GM19099 (cell line): ENCODE measurements around the gene MMAB.

Experiments used
- POLR2A ChIP-seq: IDR thresholded peaks from 3 replicates; pipeline ENCODE4 v1.6.1; 2011; ENCODE audit warnings: low read depth; ENCODE audit not compliant: insufficient read length; ENCODE audit errors: extremely low read depth

MMAB gene

GRCh38 chr12:109592905-109593272 lies 19.6 kb upstream of the MMAB start:
- TF ChIP-seq POLR2A: no peak

GRCh38 chr12:109592195-109592904 lies 19.0 kb upstream of the MMAB start:
- TF ChIP-seq POLR2A: no peak

GRCh38 chr12:109591041-109591440 lies 17.7 kb upstream of the MMAB start:
- no peak for TF ChIP-seq POLR2A

GRCh38 chr12:109590566-109590965 lies 17.3 kb upstream of the MMAB start:
- TF ChIP-seq POLR2A: no peak

- no peak for TF ChIP-seq POLR2A
These were observed 16.5 kb upstream of the MMAB start for GRCh38 chr12:109589691-109590245.

GRCh38 chr12:109589240-109589590 lies 15.9 kb upstream of the MMAB start:
- no peak for TF ChIP-seq POLR2A

GRCh38 chr12:109588461-109589239 lies 15.3 kb upstream of the MMAB start:
- TF ChIP-seq POLR2A: no peak

- TF ChIP-seq POLR2A: no peak
These were observed 14.6 kb upstream of the MMAB start for GRCh38 chr12:109587921-109588320.

- no peak for TF ChIP-seq POLR2A
These were observed 13.3 kb upstream of the MMAB start for GRCh38 chr12:109586385-109587296.

- TF ChIP-seq POLR2A: no peak
These were observed 10.4 kb upstream of the MMAB start for GRCh38 chr12:109583733-109584132.

GRCh38 chr12:109582636-109583035 lies 9.3 kb upstream of the MMAB start:
- no peak for TF ChIP-seq POLR2A

GRCh38 chr12:109581856-109582255 lies 8.6 kb upstream of the MMAB start:
- TF ChIP-seq POLR2A: no peak

GRCh38 chr12:109581334-109581691 lies 8.0 kb upstream of the MMAB start:
- TF ChIP-seq POLR2A: no peak

GRCh38 chr12:109580684-109581333 lies 7.5 kb upstream of the MMAB start:
- TF ChIP-seq POLR2A: no peak

GRCh38 chr12:109580272-109580671 lies 7.0 kb upstream of the MMAB start:
- no peak for TF ChIP-seq POLR2A

GRCh38 chr12:109579639-109580038 lies 6.3 kb upstream of the MMAB start:
- no peak for TF ChIP-seq POLR2A
